Measurements from ENCODE around the gene XDH. TPM values are rescaled to one million over a fixed set of nuclear protein-coding genes. Genes with fewer than 3 reads are reported as not detected.

The XDH gene
- polyA plus RNA-seq, 1 experiment: 0.35 TPM

- CTCF ChIA-PET: no interaction called here
Observed at GRCh38 chr2:31286230-31286629, 128.3 kb downstream of the XDH start.

More at GRCh38 chr2:31286230-31286629, 128.3 kb downstream of the XDH start:
- Histone ChIP-seq H3K4me3 (ENCODE audit: low read depth, low read length) (no peak overlapping the region), H3K27me3 (ENCODE audit: control insufficient read depth, insufficient read depth, low read length) (no peaks in the 10 kb centered on the region), H3K9me3 (ENCODE audit: control insufficient read depth, insufficient read depth, low read length) (no peaks in the 10 kb centered on the region), H3K27ac (ENCODE audit: low read depth, low read length) (no peak overlapping the region)
- no peak for DNase-seq (ENCODE audit: low read depth, low spot score)
- POLR2A ChIA-PET: no interaction called here
- TF ChIP-seq CTCF (IDR thresholded peaks at IDR 0.05; ENCODE audit: low read depth, low read length): no peak

Other genes starting within 250 kb of the XDH start
- gene CAPN14, start 197.2 kb downstream of the XDH start, polyA plus RNA-seq (2011; rRNA removed): 0.09 TPM in 2 replicates
- gene EHD3, start 180.6 kb downstream of the XDH start, polyA plus RNA-seq (2011; rRNA removed): 39.8 and 48.6 TPM in 2 replicates
- not detected in 2 replicates for gene SRD5A2, start 166.2 kb upstream of the XDH start, polyA plus RNA-seq (2011; rRNA removed)

All from AG04450 (cell line).